Right atrium auricular region (tissue), 2 donors: ENCODE data around the gene GFOD1. TPM values are rescaled to one million over a fixed set of nuclear protein-coding genes. Genes with fewer than 3 reads are reported as not detected.
A peak's percentile ranks its signal among the peaks of the same experiment; 100 is the strongest.

Experiments
- DNase-seq: peaks from one replicate; pipeline ENCODE4 v3.0.0-alpha.2; 2019; ENCODE audit warnings: low spot score
- H3K27ac ChIP-seq, 2 donors: fragments of 200-600 bp; sonication (generic); 1 replicate in 1 of 2; 2 replicates in 1 of 2; pipeline ENCODE4 v1.5.1; 2016 to 2019
- H3K27me3 ChIP-seq, 2 donors: fragments of 200-600 bp; sonication (generic); one replicate each; pipeline versions ENCODE4 v1.5.1 to v1.6.0; 2017 to 2019
- H3K36me3 ChIP-seq: fragments of 200-600 bp; sonication (generic); one replicate; pipeline ENCODE4 v1.5.1; 2016
- H3K4me1 ChIP-seq, 2 donors: fragments of 200-600 bp; sonication (generic); one replicate each; pipeline versions ENCODE4 v1.5.1 to v1.6.0; 2017 to 2019
- H3K4me3 ChIP-seq, 2 donors: fragments of 200-600 bp; sonication (generic); 1 replicate in 1 of 2; 2 replicates in 1 of 2; pipeline ENCODE4 v1.5.1; 2017 to 2019; ENCODE audit warnings: mild to moderate bottlenecking in 1 of 2, moderate library complexity in 1 of 2
- H3K9me3 ChIP-seq, 2 donors: fragments of 200-600 bp; sonication (generic); one replicate each; pipeline ENCODE4 v1.5.1; 2019
- total RNA-seq, 2 donors: library from RNA; depleted of rRNA; stranded (reverse); fragments of >200 nt; gene quantifications; one replicate each; pipeline ENCODE4 v1.1.0, GENCODE V29; 2016
- TF ChIP-seq, protein P1 (sequence below), 2 donors: fragments of 200-600 bp; sonication (generic); IDR thresholded peaks; one replicate each; pipeline ENCODE4 v1.5.1; 2019; ENCODE audit warnings: antibody characterized with exemption in 2 of 2

The GFOD1 gene
- total RNA-seq, 2 donors from 2014 or later = 66.2 to 96.3 TPM

DNA sequence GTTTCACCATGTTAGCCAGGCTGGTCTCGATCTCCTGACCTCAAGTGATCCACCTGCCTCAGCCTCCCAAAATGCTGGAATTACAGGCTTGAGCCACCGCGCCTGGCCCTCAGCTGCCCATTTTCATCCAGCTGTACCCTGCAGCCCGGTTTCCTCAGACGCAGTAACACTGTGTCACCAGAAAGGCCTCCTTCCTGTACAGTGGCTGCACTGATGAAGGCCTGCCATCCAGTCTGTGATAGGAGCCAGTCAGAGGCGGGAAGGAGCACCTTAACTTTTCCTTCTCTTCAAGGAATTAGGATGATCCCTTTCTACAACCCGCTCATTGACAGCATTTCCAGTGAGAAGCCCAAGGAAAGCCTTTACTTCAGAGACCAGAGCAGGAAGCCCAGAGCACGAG is 75.9 kb downstream of the GFOD1 start:
- Histone ChIP-seq H3K4me3 (no peak overlapping the region), H3K27ac (peak overlapping the region; percentile 61 to 91), H3K4me1 (peaks cover 0 to 90% of the 10 kb centered on the region in 2 donors), H3K36me3 (no peaks in the 10 kb centered on the region), H3K9me3 (no peaks in the 10 kb centered on the region), H3K27me3 (no peaks in the 10 kb centered on the region)
- TF ChIP-seq, protein P1, sequence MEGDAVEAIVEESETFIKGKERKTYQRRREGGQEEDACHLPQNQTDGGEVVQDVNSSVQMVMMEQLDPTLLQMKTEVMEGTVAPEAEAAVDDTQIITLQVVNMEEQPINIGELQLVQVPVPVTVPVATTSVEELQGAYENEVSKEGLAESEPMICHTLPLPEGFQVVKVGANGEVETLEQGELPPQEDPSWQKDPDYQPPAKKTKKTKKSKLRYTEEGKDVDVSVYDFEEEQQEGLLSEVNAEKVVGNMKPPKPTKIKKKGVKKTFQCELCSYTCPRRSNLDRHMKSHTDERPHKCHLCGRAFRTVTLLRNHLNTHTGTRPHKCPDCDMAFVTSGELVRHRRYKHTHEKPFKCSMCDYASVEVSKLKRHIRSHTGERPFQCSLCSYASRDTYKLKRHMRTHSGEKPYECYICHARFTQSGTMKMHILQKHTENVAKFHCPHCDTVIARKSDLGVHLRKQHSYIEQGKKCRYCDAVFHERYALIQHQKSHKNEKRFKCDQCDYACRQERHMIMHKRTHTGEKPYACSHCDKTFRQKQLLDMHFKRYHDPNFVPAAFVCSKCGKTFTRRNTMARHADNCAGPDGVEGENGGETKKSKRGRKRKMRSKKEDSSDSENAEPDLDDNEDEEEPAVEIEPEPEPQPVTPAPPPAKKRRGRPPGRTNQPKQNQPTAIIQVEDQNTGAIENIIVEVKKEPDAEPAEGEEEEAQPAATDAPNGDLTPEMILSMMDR (IDR thresholded peaks at IDR 0.05) = no peak
- DNase-seq = peak; percentile 44

DNA sequence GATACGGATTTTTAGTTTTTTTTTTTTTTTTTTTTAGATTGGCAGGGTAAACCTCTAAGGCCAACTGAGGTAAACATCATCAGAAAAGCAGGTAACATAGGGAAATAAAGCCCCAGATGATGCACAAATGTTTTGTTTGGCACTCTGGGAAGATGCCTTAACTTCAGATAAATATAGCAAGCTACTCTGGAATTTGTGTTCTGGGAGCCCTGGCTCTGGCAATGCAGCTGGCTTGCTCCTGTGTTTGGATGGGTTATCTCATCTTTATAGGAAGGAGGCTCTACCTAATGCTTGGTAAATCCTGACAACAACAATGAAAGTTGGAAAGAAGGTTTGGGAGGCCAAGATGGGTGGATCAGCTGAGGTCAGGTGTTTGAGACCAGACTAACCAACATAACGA is 77.4 kb downstream of the GFOD1 start:
- Histone ChIP-seq H3K4me3 (no peak overlapping the region), H3K9me3 (no peaks in the 10 kb centered on the region), H3K4me1 (peaks cover 0 to 95% of the 10 kb centered on the region in 2 donors), H3K27ac (peak overlapping the region; percentile 61 to 91), H3K27me3 (no peaks in the 10 kb centered on the region), H3K36me3 (no peaks in the 10 kb centered on the region)
- DNase-seq = no peak
- TF ChIP-seq, protein P1 (IDR thresholded peaks at IDR 0.05) = no peak

DNA sequence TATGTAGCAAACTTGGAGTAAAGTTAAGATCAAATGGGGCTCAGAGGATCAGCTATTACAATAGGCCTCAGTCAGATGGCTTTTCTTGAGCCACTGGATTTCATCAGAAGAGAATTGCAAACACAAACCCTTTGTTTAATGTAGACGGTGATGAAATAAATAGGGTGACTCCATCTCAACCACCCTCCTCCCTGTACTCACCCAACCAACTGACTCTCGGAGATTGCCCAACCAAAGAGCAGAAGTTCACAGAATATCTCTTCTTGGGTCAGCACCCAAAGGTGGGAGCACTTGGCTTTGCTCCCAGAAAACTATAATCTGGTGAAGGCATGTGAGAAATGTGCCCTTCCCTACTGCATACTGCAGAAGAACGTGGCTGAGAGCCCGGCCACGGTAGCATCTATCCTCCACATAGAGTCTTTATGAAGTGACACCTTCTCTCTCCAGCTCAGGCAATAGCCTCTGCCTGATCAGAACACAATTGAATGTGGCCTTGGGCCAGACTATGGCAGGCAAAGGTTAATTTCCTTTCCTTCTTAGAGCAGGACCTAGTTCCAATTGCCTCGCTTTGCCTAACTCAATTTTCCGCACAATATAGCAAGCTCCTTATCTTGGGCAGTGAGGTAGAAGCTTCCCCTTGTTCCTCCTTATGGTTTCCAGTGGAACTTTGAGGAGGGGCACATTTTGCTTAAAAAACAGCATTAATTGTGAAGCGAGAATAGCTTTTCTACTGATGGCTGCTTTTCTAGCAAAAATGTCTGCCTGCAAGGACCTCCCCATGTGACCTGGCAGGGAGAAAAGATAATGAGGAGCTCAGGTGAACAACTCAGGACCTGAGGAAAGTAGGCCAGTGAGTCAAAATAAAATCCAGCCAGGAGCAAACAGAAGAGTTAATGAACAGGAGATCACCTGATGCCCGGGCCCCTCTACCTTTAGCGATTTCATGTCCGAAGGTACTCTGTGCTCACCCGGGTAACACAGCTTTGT is 79.4 kb downstream of the GFOD1 start:
- Histone ChIP-seq H3K9me3 (no peaks in the 10 kb centered on the region), H3K27ac (peak overlapping the region; percentile 77 to 81), H3K4me1 (peaks cover 0 to 94% of the 10 kb centered on the region in 2 donors), H3K4me3 (no peak overlapping the region), H3K27me3 (no peaks in the 10 kb centered on the region), H3K36me3 (no peaks in the 10 kb centered on the region)
- DNase-seq = no peak
- TF ChIP-seq, protein P1 (IDR thresholded peaks at IDR 0.05) = no peak

DNA sequence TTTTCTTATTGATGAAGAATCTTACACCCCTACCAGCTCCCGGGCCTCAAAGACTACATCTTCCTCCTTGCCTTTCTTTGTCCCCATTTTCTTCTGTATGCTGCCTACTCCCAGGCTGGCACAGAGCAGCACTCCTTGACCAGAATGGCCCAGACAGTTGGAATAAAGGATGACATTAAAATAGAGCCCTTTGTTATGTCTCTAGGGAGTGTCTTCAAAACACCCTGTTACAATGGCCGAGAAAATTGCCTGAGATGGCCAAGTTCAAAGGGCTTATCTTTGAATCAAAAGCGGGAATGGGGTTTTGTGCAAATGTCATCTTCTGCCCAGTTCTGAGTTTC is 80.1 kb downstream of the GFOD1 start:
- Histone ChIP-seq H3K9me3 (no peaks in the 10 kb centered on the region), H3K27ac (peak overlapping the region; percentile 77 to 81), H3K4me3 (no peak overlapping the region), H3K4me1 (peaks cover 0 to 87% of the 10 kb centered on the region in 2 donors), H3K36me3 (no peaks in the 10 kb centered on the region), H3K27me3 (no peaks in the 10 kb centered on the region)
- TF ChIP-seq, protein P1 (IDR thresholded peaks at IDR 0.05) = no peak
- DNase-seq = peak; percentile 38

DNA sequence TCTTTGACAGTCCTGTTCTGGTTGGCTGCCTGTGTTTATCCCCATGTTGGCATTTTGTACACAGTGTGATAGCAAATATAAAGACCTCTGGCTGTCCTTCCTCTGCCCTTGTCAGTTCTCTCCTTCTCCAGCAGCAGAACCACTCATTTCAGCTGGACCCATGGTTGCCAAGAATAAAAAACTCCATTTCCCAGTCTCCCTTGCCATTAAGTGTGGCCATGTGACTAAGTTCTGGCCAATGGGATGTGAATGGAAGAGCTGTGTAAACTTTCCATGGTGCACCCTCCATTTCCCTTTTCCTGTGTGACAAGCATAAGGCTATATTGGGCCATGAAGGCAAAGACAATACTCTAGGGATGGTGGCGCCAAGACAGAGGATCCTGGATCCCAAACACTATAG is 80.6 kb downstream of the GFOD1 start:
- TF ChIP-seq, protein P1 (IDR thresholded peaks at IDR 0.05) = no peak
- Histone ChIP-seq H3K4me3 (no peak overlapping the region), H3K4me1 (peaks cover 0 to 87% of the 10 kb centered on the region in 2 donors), H3K36me3 (no peaks in the 10 kb centered on the region), H3K9me3 (no peaks in the 10 kb centered on the region), H3K27me3 (no peaks in the 10 kb centered on the region), H3K27ac (peak overlapping the region; percentile 77 to 81)
- DNase-seq = no peak
